HG02970 (cell line): ENCODE results near the gene FTL.

Experiments used
- ATAC-seq: cut with Tn5 transposase; IDR thresholded peaks from one replicate; pipeline ENCODE4 v1.9.1; 2021; ENCODE audit warnings: mild to moderate bottlenecking, moderate library complexity, moderate number of reproducible peaks; ENCODE audit not compliant: unreplicated experiment, low FRiP score

The FTL gene

DNA sequence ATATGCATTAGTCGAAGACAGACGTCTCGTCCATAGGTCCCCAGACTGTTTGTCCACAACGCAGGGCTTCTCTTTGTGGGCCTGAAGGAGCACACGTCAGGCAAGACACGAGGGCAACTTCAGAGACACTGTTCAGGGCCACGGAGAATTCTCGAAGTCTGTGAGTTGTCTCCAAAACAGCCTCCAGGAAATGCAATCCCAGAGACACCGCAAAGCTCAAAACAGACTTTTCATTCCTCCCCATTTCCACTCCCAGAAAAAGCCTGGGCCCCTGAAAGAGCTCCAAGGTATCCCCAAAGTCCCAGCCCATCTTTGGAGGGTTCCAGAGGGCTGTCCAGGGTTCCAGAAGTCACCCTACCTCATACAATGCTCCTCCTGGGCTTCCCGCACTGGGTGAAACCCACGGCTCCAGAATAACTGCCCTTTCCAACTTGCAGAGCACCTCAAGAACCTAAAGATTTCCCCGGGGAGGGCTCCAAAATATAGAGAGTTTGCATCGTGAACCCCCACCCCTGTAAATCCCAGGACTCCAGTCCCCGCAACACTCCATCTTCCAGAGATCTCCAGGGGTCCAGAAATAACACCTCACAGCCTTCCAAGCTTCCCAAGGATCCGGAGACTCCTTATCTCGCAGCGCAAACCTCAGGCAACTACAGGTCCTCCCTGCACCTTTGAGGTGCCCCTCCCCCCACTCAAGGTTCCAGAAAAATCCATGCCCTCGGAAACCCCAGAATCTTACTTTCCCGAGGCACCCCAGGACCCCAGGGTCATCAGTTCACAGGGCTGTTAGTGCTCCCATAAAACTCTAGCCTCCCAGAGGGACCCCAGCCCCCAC lies 687 bp upstream of the FTL start:
- ATAC-seq, result no peak

DNA sequence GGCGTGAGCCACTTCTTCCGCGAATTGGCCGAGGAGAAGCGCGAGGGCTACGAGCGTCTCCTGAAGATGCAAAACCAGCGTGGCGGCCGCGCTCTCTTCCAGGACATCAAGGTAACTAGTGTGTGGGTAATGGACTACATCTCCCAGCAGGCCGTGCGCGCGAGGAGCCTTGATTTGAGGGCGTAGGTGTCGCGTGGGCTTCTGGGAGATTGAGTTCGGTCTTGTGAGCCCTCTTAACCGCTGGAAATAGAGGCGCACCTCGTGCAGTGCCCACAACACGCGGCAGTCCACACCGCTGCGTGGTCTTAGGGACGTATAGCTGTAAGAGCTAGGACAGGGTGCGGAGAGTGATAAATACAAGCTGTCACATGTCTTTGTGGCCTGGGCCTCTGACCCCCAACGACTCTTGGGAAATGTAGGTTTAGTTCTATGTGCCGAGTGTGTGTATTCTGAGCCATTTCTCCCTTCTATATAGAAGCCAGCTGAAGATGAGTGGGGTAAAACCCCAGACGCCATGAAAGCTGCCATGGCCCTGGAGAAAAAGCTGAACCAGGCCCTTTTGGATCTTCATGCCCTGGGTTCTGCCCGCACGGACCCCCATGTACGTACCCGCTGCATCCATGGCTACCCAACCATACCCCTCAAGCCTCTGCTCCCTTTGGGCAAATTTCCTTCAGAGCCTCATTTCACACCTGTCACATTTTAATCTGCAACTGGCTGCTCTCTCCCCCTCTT lies 864 bp downstream of the FTL start:
- ATAC-seq, result peak; percentile 4

DNA sequence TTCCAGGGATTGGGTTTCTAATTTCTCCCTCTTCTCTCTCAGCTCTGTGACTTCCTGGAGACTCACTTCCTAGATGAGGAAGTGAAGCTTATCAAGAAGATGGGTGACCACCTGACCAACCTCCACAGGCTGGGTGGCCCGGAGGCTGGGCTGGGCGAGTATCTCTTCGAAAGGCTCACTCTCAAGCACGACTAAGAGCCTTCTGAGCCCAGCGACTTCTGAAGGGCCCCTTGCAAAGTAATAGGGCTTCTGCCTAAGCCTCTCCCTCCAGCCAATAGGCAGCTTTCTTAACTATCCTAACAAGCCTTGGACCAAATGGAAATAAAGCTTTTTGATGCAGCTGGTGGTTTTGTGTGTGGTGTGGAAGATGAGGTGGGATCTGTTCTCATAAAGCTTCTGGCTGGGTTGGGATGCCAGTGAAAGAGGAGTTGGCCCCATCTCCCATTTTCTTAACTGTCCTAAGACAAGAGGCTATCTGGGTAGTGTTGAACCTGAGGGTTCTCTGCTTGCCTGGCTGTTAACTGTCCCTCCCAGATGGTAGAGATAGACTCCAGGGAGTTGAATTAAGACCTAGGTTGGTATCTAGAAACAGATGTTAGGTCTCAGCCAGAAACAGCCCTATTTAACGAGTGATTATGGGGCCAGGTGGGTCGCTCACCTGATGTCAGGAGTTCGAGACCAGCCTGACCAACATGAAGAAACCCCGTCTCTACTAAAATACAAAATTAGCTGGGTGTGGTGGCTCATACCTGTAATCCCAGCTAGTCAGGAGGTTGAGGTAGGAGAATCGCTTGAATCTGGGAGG lies 1.6 kb downstream of the FTL start:
- ATAC-seq, result no peak

DNA sequence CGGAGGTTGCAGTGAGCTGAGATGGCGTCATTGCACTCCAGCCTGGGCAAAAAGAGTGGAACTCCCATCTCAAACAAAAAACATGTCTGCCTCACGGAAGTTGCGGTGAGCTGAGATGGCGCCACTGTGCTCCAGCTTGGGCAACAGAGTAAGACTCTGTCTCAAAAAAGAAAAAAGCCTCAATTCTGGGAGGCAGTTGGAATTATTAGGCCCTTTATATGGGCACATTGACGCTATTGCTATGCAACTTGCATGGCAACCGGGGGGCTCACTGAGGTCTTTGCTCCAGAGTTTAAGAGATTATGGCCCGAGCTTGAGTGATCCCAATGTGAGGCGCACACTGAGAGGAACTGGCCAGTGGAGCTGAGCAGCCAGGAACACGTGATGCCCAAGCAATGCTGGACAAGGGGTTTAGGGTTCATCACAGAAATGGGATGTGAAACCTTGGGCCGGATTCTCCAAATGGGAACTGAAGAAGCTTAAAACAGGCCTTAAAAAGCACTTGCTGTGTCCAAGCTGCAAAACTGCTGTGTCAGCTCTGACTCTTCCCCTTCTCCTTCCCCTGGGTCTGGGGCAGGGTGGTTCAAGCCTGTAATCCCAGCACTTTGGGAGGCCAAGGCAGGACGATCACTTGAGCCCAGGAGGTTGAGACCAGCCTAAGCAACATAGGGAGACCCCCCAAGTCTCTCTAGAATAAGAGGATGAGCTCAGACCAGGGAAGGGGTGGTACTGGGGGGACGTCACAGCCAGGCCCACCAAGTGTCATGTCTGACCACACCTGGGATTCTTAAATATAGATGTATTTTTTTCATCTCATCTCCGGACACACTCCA lies 2.5 kb downstream of the FTL start:
- ATAC-seq, result no peak

DNA sequence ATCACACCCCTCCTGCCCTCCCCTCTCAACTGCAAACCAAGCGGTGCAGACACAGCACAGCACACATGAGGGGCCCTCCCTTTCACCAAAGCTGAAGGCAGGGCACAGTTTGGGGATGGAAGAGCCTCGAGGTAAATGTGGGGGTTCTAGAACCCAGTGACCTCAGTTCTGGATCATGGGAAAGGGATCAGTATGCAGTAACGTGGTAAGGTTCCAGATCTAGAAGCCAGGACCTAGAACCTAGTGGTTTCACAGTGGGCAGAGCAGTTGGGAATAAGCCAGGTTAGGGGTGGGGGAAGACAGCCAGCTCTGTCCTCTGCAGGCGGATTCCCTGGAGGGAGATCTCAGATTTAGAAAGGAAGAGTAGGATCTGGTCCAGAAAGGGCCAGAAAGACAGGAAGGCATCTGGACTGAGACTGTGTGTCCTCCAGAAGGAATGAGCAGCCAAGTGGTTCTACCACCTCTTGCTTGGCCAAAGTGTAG lies 3.1 kb downstream of the FTL start:
- ATAC-seq, result no peak

DNA sequence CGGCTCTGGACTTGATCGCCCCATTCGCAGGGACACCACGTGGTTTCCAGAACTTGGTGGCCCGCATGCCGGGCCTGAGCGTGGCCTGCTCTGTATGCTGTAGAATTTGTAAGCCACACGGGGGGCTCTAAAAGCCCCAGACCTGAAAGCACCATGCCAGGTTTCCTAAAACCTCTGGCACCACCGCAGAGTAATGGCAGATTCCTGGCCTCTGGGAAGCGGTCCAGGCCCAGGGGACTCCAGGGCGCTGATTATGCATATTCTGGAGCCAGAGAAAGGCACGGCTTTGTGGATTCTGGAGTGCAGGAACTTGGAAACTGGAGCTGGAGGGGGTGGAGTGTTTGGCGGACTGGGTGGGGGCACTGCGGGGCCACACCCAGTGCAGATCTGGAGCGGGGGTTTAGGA lies 3.7 kb downstream of the FTL start:
- ATAC-seq, result no peak

DNA sequence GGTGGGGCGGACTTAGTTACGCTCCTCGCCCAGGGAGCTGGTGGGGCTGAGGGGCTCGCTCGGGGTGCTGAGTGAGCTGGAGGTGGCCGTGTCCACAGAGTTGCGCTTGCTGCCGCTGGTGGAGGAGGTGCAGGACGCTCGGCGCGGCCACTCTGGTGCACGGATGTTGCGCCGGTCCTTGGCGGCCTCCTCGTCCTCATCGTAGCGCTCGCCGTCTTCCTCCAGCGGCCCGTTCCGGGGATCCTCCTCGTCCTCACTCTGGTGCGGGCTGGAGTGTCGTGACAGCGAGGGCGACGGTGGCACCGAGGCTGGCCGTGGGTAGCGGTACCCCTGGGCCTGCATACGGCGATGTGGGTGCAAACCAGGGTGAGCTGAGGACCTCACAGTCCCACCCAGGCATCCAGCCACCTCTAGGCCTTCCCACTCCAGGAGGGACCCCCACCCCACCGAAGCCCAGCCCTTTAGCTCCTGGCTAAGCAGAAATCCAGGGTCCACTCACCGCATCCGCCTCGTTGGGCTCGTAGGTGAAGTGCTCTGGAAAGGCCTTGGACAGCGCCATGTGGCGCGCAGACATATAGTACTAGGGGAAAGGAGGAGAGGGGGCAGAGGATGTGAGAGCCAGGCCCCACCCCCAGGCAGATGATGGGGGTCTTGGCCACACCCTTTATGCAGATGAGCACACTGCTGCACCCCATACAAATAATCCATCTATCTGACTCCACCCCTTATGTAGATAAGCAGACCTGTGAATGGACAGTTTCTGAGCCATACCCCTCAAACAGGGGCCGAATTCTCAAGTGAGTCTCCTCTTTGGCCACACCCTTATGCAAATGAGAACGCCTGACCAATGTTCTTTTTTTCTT lies 4.4 kb downstream of the FTL start:
- ATAC-seq, result no peak

DNA sequence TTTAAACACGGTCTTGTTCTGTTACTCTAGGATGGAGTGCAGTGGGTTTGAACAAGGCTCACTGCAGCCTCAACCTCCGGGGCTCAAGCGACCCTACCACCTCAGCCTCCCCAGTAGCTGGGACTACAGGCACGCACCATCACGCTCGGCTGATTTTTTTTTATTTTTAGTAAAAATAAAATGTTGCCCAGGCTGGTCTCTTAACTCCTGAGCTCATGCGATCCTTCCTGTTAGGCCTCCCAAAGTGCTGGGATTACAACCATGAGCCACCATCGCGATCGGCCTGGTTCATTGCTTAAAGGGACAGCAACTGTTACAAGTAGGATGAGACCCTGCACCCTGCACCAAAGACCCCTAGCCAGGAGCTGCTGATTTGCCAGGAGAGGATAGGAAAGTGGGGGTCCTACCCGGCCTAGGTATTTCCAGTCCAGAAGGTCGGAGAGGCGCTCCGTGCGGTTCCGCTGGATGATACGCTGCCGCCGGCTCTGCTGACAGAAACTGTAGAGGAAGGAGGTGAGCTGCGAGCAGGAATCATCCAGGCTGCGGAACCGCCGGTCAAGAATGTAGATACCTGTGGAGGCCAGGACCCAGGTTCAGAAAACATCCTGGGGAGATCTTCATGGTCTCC lies 5.1 kb downstream of the FTL start:
- no peak for ATAC-seq

DNA sequence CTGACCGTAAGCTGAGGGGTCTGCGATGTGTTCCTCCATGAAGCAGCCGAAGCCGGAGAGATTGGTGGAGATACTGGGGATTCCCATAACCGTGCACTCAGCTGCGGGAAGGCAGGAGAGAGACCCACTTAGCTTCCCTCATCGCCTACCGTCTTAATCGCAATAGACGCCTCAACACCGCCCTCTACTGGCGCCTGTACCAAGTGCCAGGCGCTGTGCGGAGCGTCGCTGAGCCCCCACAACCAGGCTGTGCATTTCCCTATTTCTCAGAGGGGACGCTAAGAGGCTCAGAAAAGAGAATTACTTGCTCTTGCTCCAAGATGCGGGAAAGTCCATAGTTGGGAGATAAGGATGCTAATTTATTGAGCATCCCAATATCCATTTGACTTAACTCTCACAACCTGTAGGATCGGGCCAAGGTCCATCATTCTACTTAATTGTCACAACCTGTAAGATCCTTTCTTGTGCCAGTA lies 5.8 kb downstream of the FTL start:
- ATAC-seq, result no peak

DNA sequence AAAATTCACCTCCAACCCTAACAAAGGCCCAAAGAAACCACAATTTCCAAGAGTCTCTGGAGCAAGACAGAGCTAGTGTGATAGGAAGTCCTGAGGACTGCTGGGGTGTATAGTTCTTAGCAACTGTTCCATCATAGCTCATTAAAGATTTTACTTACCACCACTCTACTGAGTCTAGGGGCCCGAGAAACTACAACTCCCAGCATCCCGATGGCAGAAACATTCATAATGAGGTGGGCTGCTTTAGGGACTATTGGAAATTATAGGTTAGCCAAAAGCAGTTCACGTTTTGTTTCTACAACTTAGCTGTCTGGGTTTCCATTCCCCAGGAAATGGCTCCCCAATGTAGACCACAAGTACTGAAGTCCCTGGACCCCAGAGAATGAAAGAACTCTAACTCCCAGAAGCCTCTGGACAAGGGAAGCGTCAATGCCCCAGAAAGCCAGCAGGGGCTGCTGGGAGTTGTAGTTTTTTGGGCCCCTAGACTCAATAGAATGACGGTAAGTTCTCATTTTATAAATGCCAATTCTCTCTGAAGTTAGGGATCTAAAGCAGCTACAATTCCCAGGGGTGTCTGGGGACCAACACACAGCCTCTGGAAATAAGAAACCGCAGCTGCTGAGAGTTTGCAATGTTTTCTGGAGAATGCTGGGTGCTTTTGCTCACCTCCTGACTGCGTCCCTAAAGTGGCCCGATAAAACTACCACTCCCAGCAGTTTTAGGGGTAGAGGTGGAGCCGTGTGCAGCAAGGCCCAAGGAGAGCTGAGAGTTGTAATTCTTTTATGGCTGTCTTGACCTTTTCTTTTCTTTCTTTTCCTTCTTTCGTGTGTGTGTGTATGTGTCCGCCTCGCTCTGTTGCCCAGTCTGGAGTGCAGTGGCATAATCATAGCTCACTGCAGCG lies 11.1 kb downstream of the FTL start:
- ATAC-seq, result no peak

DNA sequence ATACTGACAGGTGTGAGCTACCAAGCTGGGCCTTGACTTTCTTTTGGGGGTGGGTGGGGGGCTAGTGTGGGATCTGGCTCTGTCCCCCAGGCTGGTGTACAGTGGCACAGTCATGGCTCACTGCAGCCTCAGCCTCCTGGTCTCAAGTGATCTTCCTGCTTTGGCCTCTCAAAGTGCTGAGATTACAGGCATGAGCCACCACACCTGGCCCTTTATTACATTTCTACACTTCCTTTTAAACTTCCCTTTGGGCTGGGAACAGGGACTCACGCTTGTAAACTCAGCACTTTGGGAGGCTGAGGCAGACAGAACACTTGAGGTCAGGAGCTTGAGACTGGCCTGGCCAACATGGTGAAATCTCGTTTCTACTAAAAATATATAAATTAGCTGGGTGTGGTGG lies 12.0 kb downstream of the FTL start:
- no peak for ATAC-seq

DNA sequence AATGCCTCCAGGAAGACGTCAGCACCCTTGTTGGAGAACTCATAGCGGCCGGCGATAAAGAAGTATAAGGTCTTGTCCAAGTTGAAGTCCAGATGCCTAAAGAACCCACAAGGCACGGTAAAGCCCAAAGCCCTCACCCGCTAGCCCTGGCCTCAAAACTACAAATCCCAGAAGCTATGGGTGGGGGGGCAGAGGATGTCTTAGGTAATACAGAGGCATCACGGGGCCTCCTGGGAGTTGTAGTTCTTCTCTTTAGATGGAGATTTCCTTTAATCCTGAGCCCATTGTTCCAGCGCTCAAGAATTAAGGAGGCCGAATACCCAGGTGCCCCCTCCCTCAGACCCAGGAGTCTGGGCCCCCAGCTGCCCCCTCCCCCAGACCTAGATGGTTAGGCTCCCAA lies 17.2 kb downstream of the FTL start:
- no peak for ATAC-seq

DNA sequence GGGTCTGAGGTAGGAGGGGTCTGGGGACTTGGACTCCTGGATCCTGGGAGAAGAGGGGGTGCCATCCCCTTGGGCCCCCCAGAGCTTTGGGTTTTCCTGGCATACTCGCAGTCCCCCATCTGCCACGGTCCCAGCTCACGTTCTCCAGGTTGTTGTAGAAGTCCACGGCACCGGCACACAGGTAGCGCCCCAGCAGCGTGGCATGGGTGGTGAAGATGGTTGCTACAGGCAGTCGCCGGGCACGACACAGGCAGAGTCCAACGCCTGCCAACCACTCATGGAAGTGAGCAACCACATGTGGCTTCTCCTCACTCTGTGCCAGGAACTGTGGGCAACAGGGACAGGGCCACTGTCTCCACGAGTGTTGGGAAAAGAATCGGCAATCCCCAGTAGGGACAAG lies 20.6 kb downstream of the FTL start:
- ATAC-seq, result no peak

DNA sequence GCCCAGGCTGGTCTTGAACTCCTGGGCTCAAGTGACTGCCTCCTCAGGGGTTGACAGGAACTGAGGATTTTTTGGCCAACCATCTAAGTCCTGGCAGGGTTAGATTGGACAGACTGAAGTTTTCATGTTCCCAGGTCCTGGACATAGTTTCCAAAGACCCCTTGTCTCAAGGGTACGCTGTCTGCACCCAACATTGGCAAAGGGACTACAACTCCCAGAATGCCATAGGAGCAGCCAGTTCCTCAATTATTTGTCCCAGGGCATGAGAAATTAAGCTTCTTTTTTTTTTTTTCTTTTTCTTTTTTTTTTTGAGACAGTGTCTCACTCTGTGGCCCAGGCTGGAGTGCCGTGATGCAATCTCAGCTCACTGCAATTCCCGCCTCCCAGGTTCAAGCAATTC lies 21.1 kb downstream of the FTL start:
- ATAC-seq, result no peak

DNA sequence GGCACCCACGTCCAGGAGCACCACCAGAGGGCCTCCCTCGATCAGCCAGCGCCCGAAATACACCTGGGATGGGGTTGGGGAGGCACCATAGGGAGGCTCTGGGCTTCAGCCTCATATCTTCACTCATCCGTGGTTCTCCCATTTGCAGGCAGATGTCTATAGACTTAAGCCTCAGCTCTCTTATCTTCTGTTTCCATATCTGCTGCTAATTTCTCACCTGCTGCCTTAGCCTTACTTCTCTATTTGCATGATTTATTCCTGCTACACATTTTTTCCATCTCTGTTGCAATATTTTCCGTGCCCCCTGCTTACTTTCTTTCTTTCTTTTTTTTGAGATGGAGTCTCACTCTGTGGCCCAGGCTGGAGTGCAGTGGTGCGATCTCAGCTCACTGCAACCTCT lies 22.2 kb downstream of the FTL start:
- no peak for ATAC-seq

DNA sequence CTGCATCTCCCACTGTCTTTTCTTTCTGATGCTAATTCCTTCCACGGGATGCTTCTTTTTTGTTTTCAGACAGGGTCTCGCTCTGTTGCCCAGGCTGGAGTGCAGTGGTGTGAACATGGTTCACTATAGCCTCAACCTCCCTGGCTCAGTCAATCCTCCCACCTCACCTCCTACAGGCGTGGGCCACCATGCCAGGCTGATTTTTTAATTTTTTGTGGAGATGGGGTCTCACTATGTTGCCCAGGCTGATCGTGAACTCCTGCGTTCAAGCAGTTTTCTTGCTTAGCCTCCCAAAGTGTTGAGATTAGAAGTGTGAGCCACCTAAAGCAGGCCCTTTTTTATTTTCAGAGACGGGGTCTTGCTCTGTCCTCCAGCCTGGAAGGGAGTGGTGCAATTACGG lies 23.2 kb downstream of the FTL start:
- no peak for ATAC-seq

DNA sequence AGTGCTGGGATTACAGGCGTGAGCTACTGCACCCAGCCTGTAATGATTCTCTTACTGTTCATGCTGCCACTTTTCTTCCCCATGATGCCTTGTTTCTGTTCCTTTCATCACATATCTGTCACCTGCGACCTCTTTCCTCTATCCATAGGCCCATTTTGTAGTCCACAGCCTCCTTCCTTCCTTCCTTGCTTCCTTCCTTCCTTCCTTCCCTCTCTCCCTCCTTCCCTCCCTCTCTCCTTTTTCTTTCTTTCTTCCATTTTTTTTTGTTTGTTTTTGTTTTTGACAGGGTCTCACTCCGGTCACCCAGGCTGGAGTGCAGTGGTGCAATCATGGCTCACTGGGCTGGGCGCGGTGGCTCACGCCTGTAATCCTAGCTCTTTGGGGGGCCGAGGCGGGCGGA lies 23.8 kb downstream of the FTL start:
- no peak for ATAC-seq
